RWPE2 (cell line): ENCODE measurements around the gene IPO13.

ENCODE experiments used
- ATAC-seq: fragments of 200-7000 bp; cut with Tn5 transposase; 3 replicates; pipeline ENCODE4 v1.9.1; 2021; ENCODE audit warnings: low read depth
- DNase-seq: peaks from one replicate; pipeline ENCODE4 v3.0.0-alpha.2; 2020; ENCODE audit warnings: low spot score
- H3K27ac ChIP-seq: fragments of 450-650 bp; 2 replicates; pipeline ENCODE4 v1.5.1; 2017; ENCODE audit warnings: mild to moderate bottlenecking; ENCODE audit not compliant: poor library complexity, severe bottlenecking
- H3K27me3 ChIP-seq: fragments of 250-450 bp; sonication (Bioruptor Pico); 2 replicates; pipeline ENCODE4 v1.5.1; 2021; ENCODE audit warnings: mild to moderate bottlenecking, moderate library complexity; ENCODE audit not compliant: insufficient read depth, poor library complexity, severe bottlenecking
- H3K36me3 ChIP-seq: fragments of 250-450 bp; sonication (Bioruptor Pico); 2 replicates; pipeline ENCODE4 v1.5.1; 2020; ENCODE audit warnings: low read depth, mild to moderate bottlenecking, moderate library complexity
- H3K4me1 ChIP-seq: fragments of 250-450 bp; sonication (Bioruptor Pico); 2 replicates; pipeline ENCODE4 v1.5.1; 2021; ENCODE audit warnings: mild to moderate bottlenecking, moderate library complexity; ENCODE audit not compliant: insufficient read depth, poor library complexity, severe bottlenecking
- H3K4me3 ChIP-seq: fragments of 250-450 bp; sonication (Bioruptor Pico); 2 replicates; pipeline ENCODE4 v1.5.1; 2021; ENCODE audit warnings: mild to moderate bottlenecking, moderate library complexity; ENCODE audit not compliant: severe bottlenecking
- H3K9me3 ChIP-seq: fragments of 250-450 bp; sonication (Bioruptor Pico); 2 replicates; pipeline ENCODE4 v1.5.1; 2021; ENCODE audit warnings: mild to moderate bottlenecking, moderate library complexity; ENCODE audit not compliant: severe bottlenecking
- CTCF ChIP-seq: fragments of 450-650 bp; IDR thresholded peaks from one replicate; pipeline ENCODE4 v1.5.1; 2017; ENCODE audit warnings: mild to moderate bottlenecking, moderate library complexity; ENCODE audit not compliant: poor library complexity, severe bottlenecking

Gene IPO13

GRCh38 chr1:43978264-43978550 lies 31.5 kb downstream of the IPO13 start:
- Histone ChIP-seq H3K27ac (peak overlapping the region; percentile 91), H3K4me1 (peaks cover 10% of the 10 kb centered on the region), H3K4me3 (no peak overlapping the region), H3K27me3 (no peaks in the 10 kb centered on the region), H3K9me3 (no peaks in the 10 kb centered on the region), H3K36me3 (peaks cover 38% of the 10 kb centered on the region)
- DNase-seq = no peak
- TF ChIP-seq CTCF = no peak
- no peak for ATAC-seq

GRCh38 chr1:43978551-43979260 lies 32.0 kb downstream of the IPO13 start, which contains the start of gene B4GALT2:
TSS of gene B4GALT2 (plus strand) at chr1:43979210. CDS start at chr1:43981161, 1,951 bp downstream.
- no peak for DNase-seq
- H3K27ac ChIP-seq = peak within 1 kb of the TSS; percentile 91

GRCh38 chr1:43979261-43979527 lies 32.4 kb downstream of the IPO13 start:
- Histone ChIP-seq H3K27me3 (no peaks in the 10 kb centered on the region), H3K36me3 (peaks cover 44% of the 10 kb centered on the region), H3K27ac (peak overlapping the region; percentile 91), H3K9me3 (no peaks in the 10 kb centered on the region), H3K4me3 (peak overlapping the region; percentile 66), H3K4me1 (peaks cover 10% of the 10 kb centered on the region)
- no peak for TF ChIP-seq CTCF
- DNase-seq (no peak), ATAC-seq (no peak)

More at GRCh38 chr1:43978551-43979260, 32.0 kb downstream of the IPO13 start, which contains the start of gene B4GALT2:
- peak within 1 kb of the TSS; percentile 66 for H3K4me3 ChIP-seq
- no peaks in the 10 kb centered on the region for H3K9me3 ChIP-seq
- H3K36me3 ChIP-seq = peaks cover 40% of the 10 kb centered on the region
- ATAC-seq = no peak
- H3K4me1 ChIP-seq = peaks cover 10% of the 10 kb centered on the region
- TF ChIP-seq CTCF = no peak
- no peaks in the 10 kb centered on the region for H3K27me3 ChIP-seq

- Histone ChIP-seq H3K4me3 (peak overlapping the region; percentile 66), H3K36me3 (peaks cover 47% of the 10 kb centered on the region), H3K4me1 (peaks cover 10% of the 10 kb centered on the region), H3K27ac (peak overlapping the region; percentile 91), H3K27me3 (no peaks in the 10 kb centered on the region), H3K9me3 (no peaks in the 10 kb centered on the region)
- DNase-seq (peak; percentile 84), ATAC-seq (peak; percentile 37)
- TF ChIP-seq CTCF = no peak
These were observed 32.9 kb downstream of the IPO13 start for GRCh38 chr1:43979528-43980254.
